HG03354 (cell line): ENCODE measurements around the gene NBEA.

Source experiments
- ATAC-seq: cut with Tn5 transposase; IDR thresholded peaks from one replicate; pipeline ENCODE4 v1.9.1; 2021; ENCODE audit warnings: mild to moderate bottlenecking; ENCODE audit not compliant: unreplicated experiment, poor library complexity, severe bottlenecking

The NBEA gene

GRCh38 chr13:35479706-35480105, 537.6 kb downstream of the NBEA start:
- no peak for ATAC-seq

- no peak for ATAC-seq
Observed at GRCh38 chr13:35480346-35480745, 538.3 kb downstream of the NBEA start.

- ATAC-seq, result no peak
Observed at GRCh38 chr13:35481777-35482176, 539.7 kb downstream of the NBEA start.

- no peak for ATAC-seq
Observed at GRCh38 chr13:35482527-35482926, 540.5 kb downstream of the NBEA start.

- no peak for ATAC-seq
Observed at GRCh38 chr13:35483761-35484160, 541.7 kb downstream of the NBEA start.

GRCh38 chr13:35484384-35484783, 542.3 kb downstream of the NBEA start:
- no peak for ATAC-seq

- no peak for ATAC-seq
Observed at GRCh38 chr13:35485424-35485823, 543.4 kb downstream of the NBEA start.

- no peak for ATAC-seq
Observed at GRCh38 chr13:35489050-35489449, 547.0 kb downstream of the NBEA start.

- no peak for ATAC-seq
Observed at GRCh38 chr13:35496006-35496405, 553.9 kb downstream of the NBEA start.

GRCh38 chr13:35496761-35497386, 554.8 kb downstream of the NBEA start:
- ATAC-seq, result no peak

- no peak for ATAC-seq
Observed at GRCh38 chr13:35498231-35498630, 556.2 kb downstream of the NBEA start.

GRCh38 chr13:35499196-35499662, 557.2 kb downstream of the NBEA start:
- ATAC-seq, result no peak

GRCh38 chr13:35499676-35500075, 557.6 kb downstream of the NBEA start:
- no peak for ATAC-seq

GRCh38 chr13:35500144-35500543, 558.1 kb downstream of the NBEA start:
- ATAC-seq, result no peak

GRCh38 chr13:35501661-35502235, 559.7 kb downstream of the NBEA start:
- ATAC-seq, result no peak

GRCh38 chr13:35502456-35502855, 560.4 kb downstream of the NBEA start:
- ATAC-seq, result no peak

- ATAC-seq, result no peak
Observed at GRCh38 chr13:35512271-35512920, 570.3 kb downstream of the NBEA start.

- no peak for ATAC-seq
Observed at GRCh38 chr13:35514061-35514477, 572.0 kb downstream of the NBEA start.

- ATAC-seq, result no peak
Observed at GRCh38 chr13:35514801-35515502, 572.9 kb downstream of the NBEA start.

GRCh38 chr13:35518337-35518946, 576.4 kb downstream of the NBEA start:
- no peak for ATAC-seq
